ENCODE results near the gene CAMK2N1. TPM values are rescaled to one million over a fixed set of nuclear protein-coding genes. Genes with fewer than 3 reads are reported as not detected.

Gene CAMK2N1
- total and polyA plus RNA-seq, 10 of the 15 experiments (the other 5 are each of a cell fraction or from before 2014, with no cell fraction given): 0.23 TPM; not detected in 9

GRCh38 chr1:20499105-20499504 lies 13.1 kb upstream of the CAMK2N1 start:
- FAIRE-seq: no peak

GRCh38 chr1:20498116-20498515 lies 12.1 kb upstream of the CAMK2N1 start:
- BruUV-seq (replicated peaks): no TSS peak
- intact Hi-C loops (cut with micrococcal nuclease; ENCODE audit: unreplicated experiment) (no loop called here), in situ Hi-C loops (cut with MboI) (loop anchor here (10.0 kb wide), 1 partner anchor 583 kb away; no protein-coding TSS in a partner anchor)
- FAIRE-seq (no peak), DNase-seq (ENCODE audit: low read depth, low spot score) (no peak), ATAC-seq (no peak)
- no peak overlapping the region for H2AFZ ChIP-seq (ENCODE audit: control insufficient read depth, low read depth, low read length)
- ChIA-PET SMC1A (ENCODE audit: uncharacterized antibody, unreplicated experiment) (no interaction called here), CTCF (interaction anchor here (0.7 to 1.2 kb wide), 2 partner anchors 134 to 285 kb away, joined by 3 read pairs; no protein-coding TSS in a partner anchor), POLR2A (no interaction called here), RAD21 (ENCODE audit: unreplicated experiment) (interaction anchor here (0.7 kb wide), 1 partner anchor 285 kb away, joined by 3 read pairs; no protein-coding TSS in a partner anchor)
- no peak overlapping the region for H3K27ac ChIP-seq (ENCODE audit: control insufficient read depth, insufficient read depth)
- peaks cover 11 to 15% of the 10 kb centered on the region in 2 experiments; a peak in 3 of 4 replicates for H3K36me3 ChIP-seq (ENCODE audit: control insufficient read depth in 2 of 2, insufficient read depth in 2 of 2, low read length in 1 of 2)
- H3K4me1 ChIP-seq (ENCODE audit: control insufficient read depth, insufficient read depth, low read length): no peaks in the 10 kb centered on the region
- 96% methylated on average over 7 of the region's 7 CpGs for WGBS (ENCODE audit: insufficient coverage, insufficient replicate concordance, low lambda C conversion rate, missing lambda C conversion rate)
- H3K27me3 ChIP-seq (replicated peaks in 1 of 2; ENCODE audit: control insufficient read depth in 2 of 2, insufficient read depth in 2 of 2, low read length in 1 of 2): no peaks in the 10 kb centered on the region; a peak in 1 of 4 replicates
- H4K20me1 ChIP-seq (ENCODE audit: control insufficient read depth, insufficient read depth): no peaks in the 10 kb centered on the region
- no peaks in the 10 kb centered on the region for H3K79me2 ChIP-seq (ENCODE audit: control insufficient read depth, insufficient read depth, low read length)
- no peak overlapping the region for H3K4me2 ChIP-seq (ENCODE audit: control insufficient read depth, insufficient read depth)
- no peak overlapping the region for H3K4me3 ChIP-seq
- H3K9me3 ChIP-seq (replicated peaks; ENCODE audit: control insufficient read depth, insufficient read depth, low read length): no peaks in the 10 kb centered on the region
- TF ChIP-seq NKRF (conservative IDR thresholded peaks at IDR 0.05) (no peak), ZNF217 (IDR thresholded peaks at IDR 0.05) (no peak), NR2C1 (IDR thresholded peaks at IDR 0.05) (no peak), BCLAF1 (IDR thresholded peaks at IDR 0.05) (no peak), RELA (IDR thresholded peaks at IDR 0.05; ENCODE audit: borderline replicate concordance, partially characterized antibody) (no peak), RUNX3 (IDR thresholded peaks at IDR 0.05; ENCODE audit: low read length) (no peak), USF1 (IDR thresholded peaks at IDR 0.05; ENCODE audit: borderline replicate concordance, extremely low read length, insufficient read depth, low read depth, low read length) (no peak), DPF2 (IDR thresholded peaks at IDR 0.05) (no peak)
- H3K9ac ChIP-seq (ENCODE audit: control insufficient read depth, insufficient read depth, low read length): no peak overlapping the region

More at GRCh38 chr1:20499105-20499504, 13.1 kb upstream of the CAMK2N1 start:
- no peak for TF ChIP-seq RCOR1 (conservative IDR thresholded peaks at IDR 0.05; ENCODE audit: low read depth, low read length)
- H3K4me1 ChIP-seq (ENCODE audit: control insufficient read depth, insufficient read depth, low read length): no peaks in the 10 kb centered on the region
- H3K9ac ChIP-seq (ENCODE audit: control insufficient read depth, insufficient read depth, low read length): no peak overlapping the region
- ChIA-PET POLR2A (no interaction called here), RAD21 (ENCODE audit: unreplicated experiment) (no interaction called here), CTCF (no interaction called here), SMC1A (ENCODE audit: uncharacterized antibody, unreplicated experiment) (interaction anchor here (0.7 kb wide), 1 partner anchor 30 kb away, joined by 3 read pairs; no protein-coding TSS in a partner anchor)
- peaks cover 14 to 15% of the 10 kb centered on the region in 2 experiments; a peak in 3 of 4 replicates for H3K36me3 ChIP-seq (ENCODE audit: control insufficient read depth in 2 of 2, insufficient read depth in 2 of 2, low read length in 1 of 2)
- no peaks in the 10 kb centered on the region; the same call in 1 of the 2 replicates for H3K79me2 ChIP-seq (ENCODE audit: control insufficient read depth, insufficient read depth, low read length)
- no peaks in the 10 kb centered on the region for H3K27me3 ChIP-seq (replicated peaks in 1 of 2; ENCODE audit: control insufficient read depth in 2 of 2, insufficient read depth in 2 of 2, low read length in 1 of 2)
- no peak overlapping the region for H2AFZ ChIP-seq (ENCODE audit: control insufficient read depth, low read depth, low read length)
- 94% methylated on average over 5 of the region's 5 CpGs for WGBS (ENCODE audit: insufficient coverage, insufficient replicate concordance, low lambda C conversion rate, missing lambda C conversion rate)
- intact Hi-C loops (cut with micrococcal nuclease; ENCODE audit: unreplicated experiment) (no loop called here), in situ Hi-C loops (cut with MboI) (loop anchor here (10.0 kb wide), 1 partner anchor 584 kb away; no protein-coding TSS in a partner anchor)
- H3K27ac ChIP-seq (ENCODE audit: control insufficient read depth, insufficient read depth): no peak overlapping the region
- H3K9me3 ChIP-seq (replicated peaks; ENCODE audit: control insufficient read depth, insufficient read depth, low read length): no peaks in the 10 kb centered on the region
- H4K20me1 ChIP-seq (ENCODE audit: control insufficient read depth, insufficient read depth): no peaks in the 10 kb centered on the region
- BruUV-seq (replicated peaks): no TSS peak
- no peak for DNase-seq (ENCODE audit: low read depth, low spot score)
- no peak overlapping the region for H3K4me2 ChIP-seq (ENCODE audit: control insufficient read depth, insufficient read depth)
- ATAC-seq: no peak
- no peak overlapping the region for H3K4me3 ChIP-seq
